ENCODE data around the gene STRA8. TPM values are rescaled to one million over a fixed set of nuclear protein-coding genes. Genes with fewer than 3 reads are reported as not detected.

STRA8 gene
- total RNA-seq, 1 experiment from 2014 or later = not detected

DNA sequence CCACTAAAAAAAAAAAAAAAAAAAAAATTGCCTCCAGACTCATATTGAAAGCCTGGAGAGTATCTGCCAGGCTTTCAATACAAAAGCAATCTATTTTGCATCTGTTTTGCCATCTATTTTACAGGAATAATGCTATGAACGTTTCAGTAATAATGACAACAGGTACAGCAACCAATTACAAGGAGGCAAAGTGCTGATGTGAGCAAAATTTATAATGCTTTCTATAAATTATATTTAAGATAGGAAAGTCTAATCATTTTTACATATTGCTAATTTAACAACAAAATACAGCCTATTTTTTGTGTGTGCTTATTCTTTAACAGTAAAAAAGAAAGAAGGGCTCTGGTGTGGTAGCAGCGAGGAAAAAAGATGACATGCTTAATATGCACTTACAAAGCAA lies 32.3 kb upstream of the STRA8 start:
- CTCF ChIA-PET = no interaction called here
- intact Hi-C loops (cut with micrococcal nuclease; ENCODE audit: unreplicated experiment) = no loop called here
- POLR2A ChIA-PET (ENCODE audit: unreplicated experiment) = no interaction called here
- Histone ChIP-seq H3K36me3 (ENCODE audit: low read depth) (no peaks in the 10 kb centered on the region), H3K27me3 (ENCODE audit: insufficient read depth, low read depth) (no peaks in the 10 kb centered on the region), H3K4me2 (no peak overlapping the region), H3K27ac (no peak overlapping the region), H3K9me3 (ENCODE audit: insufficient read depth, low read depth) (no peaks in the 10 kb centered on the region), H3K9me2 (ENCODE audit: insufficient read depth) (no peaks in the 10 kb centered on the region), H3K4me1 (replicated peaks; ENCODE audit: insufficient read depth) (no peaks in the 10 kb centered on the region), H3K79me2 (ENCODE audit: low read depth) (no peaks in the 10 kb centered on the region), H4K20me1 (ENCODE audit: insufficient read depth) (no peaks in the 10 kb centered on the region), H2AFZ (no peak overlapping the region), H3K4me3 (no peak overlapping the region), H3F3A (ENCODE audit: insufficient read depth, low read depth) (no peaks in the 10 kb centered on the region)
- TF ChIP-seq EZH2 (IDR thresholded peaks at IDR 0.05; ENCODE audit: low read depth) (no peak), CTCF (conservative IDR thresholded peaks at IDR 0.05) (no peak)
- no peak for DNase-seq
- BruUV-seq (replicated peaks) = no TSS peak

DNA sequence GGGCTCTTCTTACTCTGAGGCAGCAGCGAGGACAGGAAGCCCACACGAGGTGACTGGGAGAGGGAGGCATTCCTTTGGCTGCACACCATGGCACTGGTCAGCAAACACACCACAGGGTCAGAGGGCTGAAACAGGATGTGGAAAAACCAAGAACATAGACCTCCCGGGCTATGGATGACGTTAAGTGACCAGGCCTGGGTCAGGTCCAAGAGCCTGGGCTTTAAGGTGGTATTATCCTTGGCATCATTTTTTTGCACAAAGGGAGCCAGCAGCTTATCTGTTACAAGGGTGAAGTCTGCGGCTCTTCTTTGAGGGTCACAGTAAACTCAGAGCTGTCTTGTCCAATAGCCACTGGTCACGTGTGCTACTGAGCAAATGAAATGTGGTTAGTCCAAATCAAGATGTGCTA lies 29.3 kb upstream of the STRA8 start:
- no peak for DNase-seq
- Histone ChIP-seq H3K4me1 (replicated peaks; ENCODE audit: insufficient read depth) (no peaks in the 10 kb centered on the region), H3K79me2 (ENCODE audit: low read depth) (no peaks in the 10 kb centered on the region), H2AFZ (no peak overlapping the region), H3K4me3 (no peak overlapping the region), H4K20me1 (ENCODE audit: insufficient read depth) (no peaks in the 10 kb centered on the region), H3K9me2 (ENCODE audit: insufficient read depth) (no peaks in the 10 kb centered on the region), H3K27me3 (ENCODE audit: insufficient read depth, low read depth) (no peaks in the 10 kb centered on the region), H3K9me3 (ENCODE audit: insufficient read depth, low read depth) (no peaks in the 10 kb centered on the region), H3F3A (ENCODE audit: insufficient read depth, low read depth) (no peaks in the 10 kb centered on the region), H3K27ac (no peak overlapping the region), H3K4me2 (no peak overlapping the region), H3K36me3 (ENCODE audit: low read depth) (no peaks in the 10 kb centered on the region)
- no TSS peak for BruUV-seq (replicated peaks)
- ChIA-PET POLR2A (ENCODE audit: unreplicated experiment) (no interaction called here), CTCF (no interaction called here)
- TF ChIP-seq EZH2 (IDR thresholded peaks at IDR 0.05; ENCODE audit: low read depth) = no peak
- TF ChIP-seq CTCF (conservative IDR thresholded peaks at IDR 0.05) = no peak
- intact Hi-C loops (cut with micrococcal nuclease; ENCODE audit: unreplicated experiment) = no loop called here

DNA sequence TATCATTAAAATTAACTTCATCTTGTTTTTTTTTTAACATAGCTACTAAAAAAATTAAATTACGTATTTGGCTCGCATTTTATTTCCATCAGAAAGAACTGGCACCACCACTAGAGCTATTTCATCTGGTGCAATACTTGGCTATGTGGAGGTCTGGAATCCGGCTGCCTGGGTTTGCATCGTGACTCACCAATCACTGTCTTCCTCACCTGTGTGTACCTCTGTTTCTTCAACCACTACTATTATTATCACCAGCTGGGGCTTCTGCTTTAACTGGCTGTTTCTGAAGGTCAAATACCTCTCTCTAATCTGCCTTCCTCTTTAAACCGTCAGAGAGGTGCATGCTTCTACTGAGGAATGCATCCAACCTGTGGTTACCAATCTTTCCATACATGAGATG lies 28.8 kb upstream of the STRA8 start:
- Histone ChIP-seq H3K36me3 (ENCODE audit: low read depth) (no peaks in the 10 kb centered on the region), H2AFZ (no peak overlapping the region), H3K27ac (no peak overlapping the region), H3K9me3 (ENCODE audit: insufficient read depth, low read depth) (no peaks in the 10 kb centered on the region), H3K4me2 (no peak overlapping the region), H3K27me3 (ENCODE audit: insufficient read depth, low read depth) (no peaks in the 10 kb centered on the region), H3K9me2 (ENCODE audit: insufficient read depth) (no peaks in the 10 kb centered on the region), H3K4me3 (no peak overlapping the region), H3F3A (ENCODE audit: insufficient read depth, low read depth) (no peaks in the 10 kb centered on the region), H3K79me2 (ENCODE audit: low read depth) (no peaks in the 10 kb centered on the region), H4K20me1 (ENCODE audit: insufficient read depth) (no peaks in the 10 kb centered on the region), H3K4me1 (replicated peaks; ENCODE audit: insufficient read depth) (no peaks in the 10 kb centered on the region)
- no peak for DNase-seq
- no TSS peak for BruUV-seq (replicated peaks)
- intact Hi-C loops (cut with micrococcal nuclease; ENCODE audit: unreplicated experiment) = no loop called here
- ChIA-PET CTCF (no interaction called here), POLR2A (ENCODE audit: unreplicated experiment) (no interaction called here)
- TF ChIP-seq CTCF (conservative IDR thresholded peaks at IDR 0.05) (no peak), EZH2 (IDR thresholded peaks at IDR 0.05; ENCODE audit: low read depth) (no peak)

Measured in PC-9 (cell line).